Measurements from ENCODE around the gene EN1. TPM values are rescaled to one million over a fixed set of nuclear protein-coding genes. Genes with fewer than 3 reads are reported as not detected.

The EN1 gene
- total and polyA plus RNA-seq, 2 donors (not counting 3 experiments of a cell fraction or from before 2014, with no cell fraction given) = not detected

GRCh38 chr2:118822572-118822971 lies 24.9 kb downstream of the EN1 start:
- BruUV-seq (replicated peaks) = no TSS peak
- intact Hi-C loops (cut with micrococcal nuclease) (no loop called here), dilution Hi-C loops (cut with MboI; ENCODE audit: extremely low pct_ligation_motif_present, low sequenced_read_pairs) (no loop called here)
- Histone ChIP-seq H3K4me2 (ENCODE audit: insufficient read depth, low read length) (no peak overlapping the region), H3K27me3 (ENCODE audit: control insufficient read depth in 2 of 2, insufficient read depth in 2 of 2, low read length in 2 of 2) (no peaks in the 10 kb centered on the region), H2AFZ (ENCODE audit: low read depth, low read length) (no peak overlapping the region), H3K9ac (replicated peaks; ENCODE audit: extremely low read depth, insufficient read depth, low read length) (no peak overlapping the region), H3K79me2 (ENCODE audit: control insufficient read depth, insufficient read depth, low read length) (no peaks in the 10 kb centered on the region), H3K9me3 (replicated peaks; ENCODE audit: control insufficient read depth, insufficient read depth, low read length) (no peaks in the 10 kb centered on the region), H3K36me3 (ENCODE audit: control insufficient read depth in 2 of 2, extremely low read depth in 1 of 2, insufficient read depth in 2 of 2, low read length in 2 of 2) (no peaks in the 10 kb centered on the region), H3K4me3 (replicated peaks in 1 of 3; ENCODE audit: insufficient read depth in 1 of 3, low read depth in 1 of 3, low read length in 3 of 3) (no peak overlapping the region), H3K27ac (ENCODE audit: insufficient read depth, low read depth, low read length) (no peak overlapping the region), H4K20me1 (replicated peaks; ENCODE audit: control insufficient read depth, extremely low read depth, insufficient read depth, low read length) (no peaks in the 10 kb centered on the region), H3K9me1 (replicated peaks; ENCODE audit: control insufficient read depth, extremely low read depth, insufficient read depth, low read length) (no peaks in the 10 kb centered on the region), H3K4me1 (ENCODE audit: control insufficient read depth, extremely low read depth, insufficient read depth, low read length) (no peaks in the 10 kb centered on the region)
- TF ChIP-seq CTCF (IDR thresholded peaks at IDR 0.05; ENCODE audit: extremely low read depth in 1 of 2, insufficient read depth in 1 of 2, low read depth in 1 of 2, low read length in 2 of 2) (no peak), POLR2A (IDR thresholded peaks at IDR 0.05; ENCODE audit: low read depth, low read length) (no peak), FOS (IDR thresholded peaks at IDR 0.05; ENCODE audit: borderline replicate concordance, insufficient read depth, low read length) (no peak), JUN (IDR thresholded peaks at IDR 0.05; ENCODE audit: borderline replicate concordance, insufficient read depth, insufficient read length, low read depth) (no peak)
- ChIA-PET POLR2A (no interaction called here), CTCF (no interaction called here)
- FAIRE-seq (no peak), DNase-seq (ENCODE audit: low read depth, low spot score) (no peak)

DNA sequence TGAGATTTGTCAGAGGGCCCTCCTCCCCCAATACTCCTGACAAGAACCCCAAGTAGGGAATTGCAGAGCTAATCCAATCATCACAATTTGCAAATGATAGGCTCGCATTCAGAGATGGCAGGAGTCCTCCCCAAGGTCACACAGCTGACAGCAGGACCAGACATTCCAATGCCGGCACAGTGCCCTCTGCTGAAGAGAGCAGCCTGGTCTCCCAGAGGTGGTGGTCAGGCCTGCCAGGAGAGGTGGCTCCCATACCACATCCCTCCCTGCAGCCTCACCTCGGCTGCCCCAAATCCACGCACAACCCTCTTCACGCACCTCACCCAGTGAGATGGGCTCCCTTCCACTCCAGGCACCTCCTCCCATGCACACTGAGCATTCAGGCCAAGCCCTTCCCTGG lies 25.4 kb downstream of the EN1 start:
- no peaks in the 10 kb centered on the region for H3K27me3 ChIP-seq (ENCODE audit: control insufficient read depth in 2 of 2, insufficient read depth in 2 of 2, low read length in 2 of 2)
- H3K27ac ChIP-seq (ENCODE audit: insufficient read depth, low read depth, low read length) = no peak overlapping the region
- no peaks in the 10 kb centered on the region for H3K79me2 ChIP-seq (ENCODE audit: control insufficient read depth, insufficient read depth, low read length)
- DNase-seq (ENCODE audit: low read depth, low spot score) (no peak), FAIRE-seq (no peak)
- no peaks in the 10 kb centered on the region for H4K20me1 ChIP-seq (replicated peaks; ENCODE audit: control insufficient read depth, extremely low read depth, insufficient read depth, low read length)
- ChIA-PET POLR2A (no interaction called here), CTCF (no interaction called here)
- no peak for TF ChIP-seq POLR2AphosphoS5 (IDR thresholded peaks at IDR 0.05; ENCODE audit: insufficient read depth, low read depth, low read length)
- TF ChIP-seq MYC (IDR thresholded peaks at IDR 0.05; ENCODE audit: low read depth, low read length) = no peak
- TF ChIP-seq MAX (IDR thresholded peaks at IDR 0.05; ENCODE audit: insufficient read depth, insufficient read length) = no peak
- no peak for TF ChIP-seq JUN (IDR thresholded peaks at IDR 0.05; ENCODE audit: borderline replicate concordance, insufficient read depth, insufficient read length, low read depth)
- no peak for TF ChIP-seq FOS (IDR thresholded peaks at IDR 0.05; ENCODE audit: borderline replicate concordance, insufficient read depth, low read length)
- TF ChIP-seq GATA2 (IDR thresholded peaks at IDR 0.05; ENCODE audit: insufficient read depth, insufficient read length, low read depth, low read length) = no peak
- TF ChIP-seq EZH2 (IDR thresholded peaks at IDR 0.05; ENCODE audit: borderline replicate concordance, low read depth, low read length, severe bottlenecking) = no peak
- no peak for TF ChIP-seq POLR2A (IDR thresholded peaks at IDR 0.05; ENCODE audit: low read depth, low read length)
- no peak for TF ChIP-seq CTCF (IDR thresholded peaks at IDR 0.05; ENCODE audit: extremely low read depth in 1 of 2, insufficient read depth in 1 of 2, low read depth in 1 of 2, low read length in 2 of 2)
- no peak overlapping the region for H3K4me2 ChIP-seq (ENCODE audit: insufficient read depth, low read length)
- dilution Hi-C loops (cut with MboI; ENCODE audit: extremely low pct_ligation_motif_present, low sequenced_read_pairs) (no loop called here), intact Hi-C loops (cut with micrococcal nuclease) (no loop called here)
- H3K36me3 ChIP-seq (ENCODE audit: control insufficient read depth in 2 of 2, extremely low read depth in 1 of 2, insufficient read depth in 2 of 2, low read length in 2 of 2) = no peaks in the 10 kb centered on the region
- H2AFZ ChIP-seq (ENCODE audit: low read depth, low read length) = no peak overlapping the region
- no peaks in the 10 kb centered on the region for H3K9me1 ChIP-seq (replicated peaks; ENCODE audit: control insufficient read depth, extremely low read depth, insufficient read depth, low read length)
- no peaks in the 10 kb centered on the region for H3K4me1 ChIP-seq (ENCODE audit: control insufficient read depth, extremely low read depth, insufficient read depth, low read length)
- BruUV-seq (replicated peaks) = no TSS peak
- H3K9me3 ChIP-seq (replicated peaks; ENCODE audit: control insufficient read depth, insufficient read depth, low read length) = no peaks in the 10 kb centered on the region
- no peak overlapping the region for H3K4me3 ChIP-seq (replicated peaks in 1 of 3; ENCODE audit: insufficient read depth in 1 of 3, low read depth in 1 of 3, low read length in 3 of 3)
- no peak overlapping the region for H3K9ac ChIP-seq (replicated peaks; ENCODE audit: extremely low read depth, insufficient read depth, low read length)

Measured in endothelial cell of umbilical vein (primary cell).